IMR-90 (cell line): ENCODE measurements around the gene F3. TPM values are rescaled to one million over a fixed set of nuclear protein-coding genes. Genes with fewer than 3 reads are reported as not detected.

Experiments
- ATAC-seq: fragments of 200-7000 bp; cut with Tn5 transposase; 2 replicates; pipeline ENCODE4 v1.9.1; 2020; ENCODE audit warnings: low read depth, mild to moderate bottlenecking, moderate library complexity
- BruUV-seq: library from RNA; stranded (reverse); fragments of 400-500 nt; replicated peaks from 2 replicates; lab custom pipeline; 2021; lab: Mats Ljungman, UMichigan
- CTCF ChIA-PET: fragments of 300-600 bp; formaldehyde crosslinking; extraction: SDS; loops from one replicate; lab custom pipeline; 2021; ENCODE audit warnings: antibody characterized with exemption; lab: Yijun Ruan, JAX
- POLR2A ChIA-PET: fragments of 300-600 bp; sonication (Branson Sonifier 250); formaldehyde crosslinking; loops from one replicate; lab custom pipeline; 2022; ENCODE audit warnings: antibody characterized with exemption; ENCODE audit not compliant: unreplicated experiment; lab: Charles Lee
- DNase-seq: peaks from one replicate; pipeline ENCODE4 v3.0.0; 2013
- H2AFZ ChIP-seq: replicated peaks from 2 replicates; pipeline ENCODE3; 2013; ENCODE audit warnings: low read length, mild to moderate bottlenecking; ENCODE audit not compliant: poor library complexity
- H2AK5ac ChIP-seq: 2 replicates; pipeline ENCODE4 v1.6.1; 2013; ENCODE audit warnings: low read depth, low read length, inconsistent platforms
- H2AK9ac ChIP-seq: replicated peaks from 2 replicates; pipeline ENCODE3; 2013; ENCODE audit warnings: mild to moderate bottlenecking, low read depth, low read length, moderate library complexity; ENCODE audit not compliant: poor library complexity
- H2BK120ac ChIP-seq: 2 replicates; pipeline ENCODE4 v1.6.1; 2013; ENCODE audit warnings: low read depth, low read length, inconsistent platforms
- H2BK15ac ChIP-seq: 3 replicates; pipeline ENCODE4 v1.6.1; 2013; ENCODE audit warnings: low read depth, low read length, inconsistent platforms
- H2BK20ac ChIP-seq: 2 replicates; pipeline ENCODE4 v1.6.1; 2013; ENCODE audit warnings: low read depth, mild to moderate bottlenecking, inconsistent platforms, low read length, moderate library complexity
- H2BK5ac ChIP-seq: 2 replicates; pipeline ENCODE4 v1.6.1; 2013; ENCODE audit warnings: mild to moderate bottlenecking, low read depth, low read length, inconsistent platforms; ENCODE audit not compliant: poor library complexity, severe bottlenecking
- H3K14ac ChIP-seq: replicated peaks from 2 replicates; pipeline ENCODE4 v1.6.1; 2013; ENCODE audit warnings: low read depth, low read length, inconsistent platforms
- H3K18ac ChIP-seq: 2 replicates; pipeline ENCODE4 v1.6.1; 2013; ENCODE audit warnings: low read depth, low read length, control low read depth
- H3K23ac ChIP-seq: 2 replicates; pipeline ENCODE4 v1.6.1; 2013; ENCODE audit warnings: low read depth, low read length, inconsistent platforms
- H3K27ac ChIP-seq: 2 replicates; pipeline ENCODE4 v1.5.1; 2013; ENCODE audit warnings: mild to moderate bottlenecking, control low read depth, low read length; ENCODE audit not compliant: insufficient read depth
- H3K27me3 ChIP-seq: 2 replicates; pipeline ENCODE4 v1.6.1; 2013; ENCODE audit warnings: low read length; ENCODE audit not compliant: control insufficient read depth, insufficient read depth
- H3K36me3 ChIP-seq: 2 replicates; pipeline ENCODE4 v1.6.1; 2013; ENCODE audit warnings: low read length, mixed read lengths; ENCODE audit not compliant: control insufficient read depth, insufficient read depth
- H3K4ac ChIP-seq: 2 replicates; pipeline ENCODE4 v1.6.1; 2013; ENCODE audit warnings: low read depth, low read length, inconsistent platforms
- H3K4me1 ChIP-seq: 2 replicates; pipeline ENCODE4 v1.6.1; 2013; ENCODE audit warnings: low read length, mixed read lengths; ENCODE audit not compliant: control insufficient read depth, insufficient read depth
- H3K4me2 ChIP-seq: 2 replicates; pipeline ENCODE4 v1.6.1; 2013; ENCODE audit warnings: low read depth, mild to moderate bottlenecking, control low read depth, low read length, moderate library complexity
- H3K4me3 ChIP-seq: 2 replicates; pipeline ENCODE4 v1.5.1; 2013; ENCODE audit warnings: low read depth, mild to moderate bottlenecking, control low read depth, low read length, moderate library complexity; ENCODE audit not compliant: insufficient read depth
- H3K56ac ChIP-seq: 2 replicates; pipeline ENCODE4 v1.6.1; 2013; ENCODE audit warnings: low read length, inconsistent platforms; ENCODE audit not compliant: insufficient read depth; ENCODE audit errors: extremely low read depth
- H3K79me1 ChIP-seq, 2 experiments: 2 replicates each; pipeline ENCODE4 v1.6.1; 2013; ENCODE audit warnings: low read length in 2 of 2, inconsistent platforms in 1 of 2, low read depth in 1 of 2
- H3K9ac ChIP-seq: 2 replicates; pipeline ENCODE4 v1.6.1; 2013; ENCODE audit warnings: low read depth, low read length, control low read depth
- H3K9me1 ChIP-seq: 2 replicates; pipeline ENCODE4 v1.6.1; 2013; ENCODE audit warnings: low read length, inconsistent platforms; ENCODE audit not compliant: insufficient read depth
- H3K9me3 ChIP-seq: 2 replicates; pipeline ENCODE4 v1.6.1; 2013; ENCODE audit warnings: low read length; ENCODE audit not compliant: control insufficient read depth, insufficient read depth
- H4K20me1 ChIP-seq: 2 replicates; pipeline ENCODE4 v1.6.1; 2013; ENCODE audit warnings: low read length, inconsistent platforms; ENCODE audit not compliant: insufficient read depth
- H4K5ac ChIP-seq: 2 replicates; pipeline ENCODE4 v1.6.1; 2013; ENCODE audit warnings: mild to moderate bottlenecking, low read depth, low read length, control low read depth
- H4K8ac ChIP-seq, 2 experiments: 2 replicates each; pipeline ENCODE4 v1.6.1; 2013; ENCODE audit warnings: low read depth in 2 of 2, low read length in 2 of 2, control low read depth in 1 of 2, inconsistent platforms in 1 of 2
- H4K91ac ChIP-seq: 2 replicates; pipeline ENCODE4 v1.6.1; 2013; ENCODE audit warnings: low read depth, low read length, inconsistent platforms; ENCODE audit not compliant: insufficient read depth
- BHLHE40 ChIP-seq: fragments of 150-350 bp; IDR thresholded peaks from 2 replicates; pipeline ENCODE4 v1.6.1; 2016; ENCODE audit warnings: mild to moderate bottlenecking, low read depth, low read length
- CEBPB ChIP-seq: IDR thresholded peaks from 2 replicates; pipeline ENCODE4 v1.6.1; 2012; ENCODE audit warnings: low read depth, low read length, improper control_type of control experiment
- CHD1 ChIP-seq: IDR thresholded peaks from 2 replicates; pipeline ENCODE4 v1.6.1; 2012; ENCODE audit warnings: low read depth, low read length, improper control_type of control experiment
- CTCF ChIP-seq: conservative IDR thresholded peaks from 2 replicates; pipeline ENCODE4 v1.5.1; 2012; ENCODE audit warnings: mild to moderate bottlenecking, low read depth, low read length, improper control_type of control experiment
- ELK1 ChIP-seq: fragments of 150-350 bp; IDR thresholded peaks from 2 replicates; pipeline ENCODE4 v1.6.1; 2016; ENCODE audit warnings: low read depth, mild to moderate bottlenecking, low read length, moderate library complexity, borderline replicate concordance
- FOS ChIP-seq: fragments of 150-350 bp; IDR thresholded peaks from 2 replicates; pipeline ENCODE4 v1.6.1; 2016; ENCODE audit warnings: low read depth, low read length
- MAFK ChIP-seq: IDR thresholded peaks from 2 replicates; pipeline ENCODE4 v1.6.1; 2012; ENCODE audit warnings: low read depth, low read length, improper control_type of control experiment
- MAZ ChIP-seq: IDR thresholded peaks from 2 replicates; pipeline ENCODE4 v1.6.1; 2012; ENCODE audit warnings: low read depth, mild to moderate bottlenecking, low read length, improper control_type of control experiment, moderate library complexity, borderline replicate concordance
- MXI1 ChIP-seq: IDR thresholded peaks from 2 replicates; pipeline ENCODE4 v1.6.1; 2012; ENCODE audit warnings: low read depth, mild to moderate bottlenecking, low read length, moderate library complexity, borderline replicate concordance
- NFE2L2 ChIP-seq: fragments of 150-350 bp; IDR thresholded peaks from 2 replicates; pipeline ENCODE4 v1.6.1; 2016; ENCODE audit warnings: low read depth, mild to moderate bottlenecking, low read length
- POLR2A ChIP-seq: IDR thresholded peaks from 2 replicates; pipeline ENCODE4 v1.6.1; 2012; ENCODE audit warnings: mild to moderate bottlenecking, low read depth, low read length
- RAD21 ChIP-seq: IDR thresholded peaks from 2 replicates; pipeline ENCODE4 v1.6.1; 2012; ENCODE audit warnings: low read length, improper control_type of control experiment
- RCOR1 ChIP-seq: IDR thresholded peaks from 2 replicates; pipeline ENCODE4 v1.6.1; 2012; ENCODE audit warnings: mild to moderate bottlenecking, low read length, improper control_type of control experiment; ENCODE audit not compliant: insufficient replicate concordance
- RFX5 ChIP-seq: IDR thresholded peaks from 2 replicates; pipeline ENCODE4 v1.8.0; 2012; ENCODE audit warnings: low read depth, mild to moderate bottlenecking, low read length, moderate library complexity
- SMC3 ChIP-seq: fragments of 150-350 bp; IDR thresholded peaks from 2 replicates; pipeline ENCODE4 v1.6.1; 2016; ENCODE audit warnings: low read depth, mild to moderate bottlenecking, antibody characterized with exemption, low read length, moderate library complexity
- USF2 ChIP-seq: fragments of 150-350 bp; IDR thresholded peaks from 2 replicates; pipeline ENCODE4 v1.6.1; 2017; ENCODE audit warnings: mild to moderate bottlenecking, antibody characterized with exemption, low read length, low read depth
- WGBS, 2 experiments: methylation state at CpG; one replicate each; pipeline versions ENCODE4 v1.1.5 to v1.1.7; 2013; ENCODE audit warnings: missing lambda C conversion rate in 2 of 2; ENCODE audit not compliant: insufficient read length in 1 of 2; ENCODE audit errors: extremely low coverage in 2 of 2; 5-methylcytosine and 5-hydroxymethylcytosine counted together
- dilution Hi-C: fragments of 300-500 bp; cut with HindIII; formaldehyde crosslinking; loops from one replicate; pipeline ENCODE4 v1.14.3; 2018; ENCODE audit warnings: low sequenced_read_pairs; ENCODE audit not compliant: unreplicated experiment
- in situ Hi-C: fragments of 300-500 bp; cut with MboI; formaldehyde crosslinking; loops from 3 replicates; pipeline ENCODE4 v1.14.3; 2019; ENCODE audit warnings: low sequenced_read_pairs, inconsistent platforms, mixed read lengths
- intact Hi-C: fragments of 100-400 bp; cut with micrococcal nuclease; formaldehyde crosslinking; loops from 2 replicates; pipeline ENCODE4 v1.10.0; 2022
- polyA plus RNA-seq, 3 experiments: library from polyadenylated mRNA; depleted of rRNA; stranded (reverse); fragments of >200 nt; gene quantifications; 2 replicates each; pipeline ENCODE4 v1.2.3, GENCODE V29; 2012; ENCODE audit warnings: low replicate concordance in 1 of 3
- total RNA-seq: library from RNA; depleted of rRNA; stranded (reverse); fragments of >200 nt; gene quantifications from 2 replicates; pipeline ENCODE4 v1.2.3, GENCODE V29; 2012

The F3 gene
- total and polyA plus RNA-seq, 2 of the 4 experiments (the other 2 are of a cell fraction), result 75.6 to 126 TPM

GRCh38 chr1:94524531-94524930, 17.0 kb downstream of the F3 start:
- Histone ChIP-seq H2AK5ac (peak overlapping the region; percentile 61), H3K4me3 (no peak overlapping the region), H3K36me3 (peaks cover 5% of the 10 kb centered on the region), H3K9me1 (peaks cover 4% of the 10 kb centered on the region; the same call in 1 of the 2 replicates), H3K9ac (no peak overlapping the region), H4K91ac (peak overlapping the region; percentile 53), H2AFZ (no peak overlapping the region), H2BK20ac (peak overlapping the region; percentile 45; the same call in 1 of the 2 replicates), H3K4ac (peak overlapping the region; percentile 69), H3K27me3 (no peaks in the 10 kb centered on the region), H3K23ac (no peak overlapping the region), H2AK9ac (no peak overlapping the region), H2BK15ac (peak overlapping the region; percentile 53; the same call in 1 of the 3 replicates), H3K79me1 (no peaks in the 10 kb centered on the region), H3K4me2 (no peak overlapping the region), H4K5ac (no peak overlapping the region), H3K56ac (no peak overlapping the region), H3K9me3 (no peaks in the 10 kb centered on the region), H3K27ac (no peak overlapping the region), H4K20me1 (peaks cover 18% of the 10 kb centered on the region), H3K18ac (no peak overlapping the region), H3K14ac (peak overlapping the region; percentile 67; the same call in 1 of the 2 replicates), H2BK5ac (no peak overlapping the region), H3K4me1 (peaks cover 3% of the 10 kb centered on the region; the same call in 1 of the 2 replicates), H4K8ac (0 out of 4 replicates have a peak overlapping the region, but pooled peaks of 1 of the 2 experiments have one; percentile 39), H2BK120ac (peak overlapping the region; percentile 54)
- ATAC-seq, result no peak
- TF ChIP-seq ELK1 (no peak), SMC3 (no peak), POLR2A (no peak), MAFK (no peak), USF2 (no peak), CHD1 (no peak), FOS (no peak), NFE2L2 (no peak), MXI1 (no peak), BHLHE40 (no peak), MAZ (no peak), RAD21 (no peak), CEBPB (no peak), CTCF (no peak), RCOR1 (no peak), RFX5 (no peak)
- BruUV-seq, result no TSS peak
- DNase-seq, result no peak
- in situ Hi-C loops, result loop anchor here (5.0 kb wide), 2 partner anchors 278 to 518 kb away; no protein-coding TSS in a partner anchor
- dilution Hi-C loops, result no loop called here
- no CpG with 5 or more reads among the region's 6 CpGs for WGBS, 2 experiments
- intact Hi-C loops, result no loop called here
- ChIA-PET CTCF (no interaction called here), POLR2A (no interaction called here)
